Mucosa of descending colon (tissue), 3 donors: ENCODE data around the gene NTNG1. TPM values are rescaled to one million over a fixed set of nuclear protein-coding genes. Genes with fewer than 3 reads are reported as not detected.

Experiments
- ATAC-seq: fragments of 200-7000 bp; cut with Tn5 transposase; one replicate; pipeline ENCODE4 v1.9.1; 2020; ENCODE audit warnings: mild to moderate bottlenecking, moderate library complexity
- DNase-seq, 3 donors: peaks; one replicate each; pipeline ENCODE4 v3.0.0-alpha.2; 2020
- H3K36me3 ChIP-seq: fragments of 200-600 bp; one replicate; pipeline ENCODE4 v1.8.0; 2021; ENCODE audit warnings: low read depth, mild to moderate bottlenecking
- H3K4me1 ChIP-seq: fragments of 200-600 bp; one replicate; pipeline ENCODE4 v1.8.0; 2021; ENCODE audit warnings: low read depth, mild to moderate bottlenecking
- H3K4me3 ChIP-seq: fragments of 200-600 bp; one replicate; pipeline ENCODE4 v1.8.0; 2021; ENCODE audit warnings: mild to moderate bottlenecking
- H3K9me3 ChIP-seq: fragments of 200-600 bp; one replicate; pipeline ENCODE4 v1.8.0; 2021; ENCODE audit warnings: mild to moderate bottlenecking
- CTCF ChIP-seq: fragments of 200-600 bp; IDR thresholded peaks from one replicate; pipeline ENCODE4 v1.8.0; 2022; ENCODE audit warnings: antibody characterized with exemption, mild to moderate bottlenecking
- intact Hi-C, 2 donors: fragments of 100-400 bp; cut with DNase I in 1 of 2; cut with micrococcal nuclease in 1 of 2; formaldehyde crosslinking; loops; one replicate each; pipeline versions ENCODE4 v1.11.0 to v1.11.1; 2022; cut with DNase I, micrococcal nuclease
- total RNA-seq, 3 donors: library from RNA; stranded (reverse); fragmentation: NEBNext Ultra II Directional in 2 of 3; extraction: Animal tissue kit (Norgen Biotek cat#: 25700) in 2 of 3; gene quantifications; one replicate each; pipeline versions ENCODE4 v1.2.1 to v1.2.4, GENCODE V29; 2021 to 2023
- donor health status: DM: no; HTN: no; CAD: no; lungs with moderate emphysema.
- donor health status: DM: no; HTN: no; CAD: no.
- donor health status: DM: no; HTN: yes; CAD: no.

NTNG1 gene
- total RNA-seq, 3 donors from 2014 or later = 0.23 to 2.5 (median 1.3) TPM

GRCh38 chr1:107443027-107443426 is 302.2 kb downstream of the NTNG1 start:
- ATAC-seq = no peak
- DNase-seq = no peak
- H3K9me3 ChIP-seq = no peaks in the 10 kb centered on the region
- TF ChIP-seq CTCF = no peak
- H3K4me3 ChIP-seq = no peak overlapping the region
- H3K36me3 ChIP-seq = no peaks in the 10 kb centered on the region
- H3K4me1 ChIP-seq = no peaks in the 10 kb centered on the region
- intact Hi-C loops = no loop called here

GRCh38 chr1:107443860-107444259 is 303.0 kb downstream of the NTNG1 start:
- intact Hi-C loops = no loop called here

GRCh38 chr1:107444302-107444701 is 303.5 kb downstream of the NTNG1 start:
- H3K4me3 ChIP-seq = no peak overlapping the region
- no peaks in the 10 kb centered on the region for H3K36me3 ChIP-seq
- ATAC-seq = no peak
- DNase-seq = no peak
- TF ChIP-seq CTCF = no peak
- no peaks in the 10 kb centered on the region for H3K4me1 ChIP-seq
- intact Hi-C loops = no loop called here
- H3K9me3 ChIP-seq = no peaks in the 10 kb centered on the region

More at GRCh38 chr1:107443860-107444259, 303.0 kb downstream of the NTNG1 start:
- no peak for DNase-seq
- no peak for TF ChIP-seq CTCF
- Histone ChIP-seq H3K4me3 (no peak overlapping the region), H3K4me1 (no peaks in the 10 kb centered on the region), H3K36me3 (no peaks in the 10 kb centered on the region), H3K9me3 (no peaks in the 10 kb centered on the region)
- no peak for ATAC-seq

GRCh38 chr1:107449326-107449725 is 308.5 kb downstream of the NTNG1 start:
- TF ChIP-seq CTCF = no peak
- no peaks in the 10 kb centered on the region for H3K9me3 ChIP-seq
- no peak for ATAC-seq
- no peaks in the 10 kb centered on the region for H3K36me3 ChIP-seq
- intact Hi-C loops = no loop called here
- no peak for DNase-seq
- H3K4me1 ChIP-seq = no peaks in the 10 kb centered on the region
- H3K4me3 ChIP-seq = no peak overlapping the region

GRCh38 chr1:107450899-107451664 is 310.2 kb downstream of the NTNG1 start:
- TF ChIP-seq CTCF = no peak

More at GRCh38 chr1:107450899-107451664, 310.2 kb downstream of the NTNG1 start:
- intact Hi-C loops = no loop called here
- Histone ChIP-seq H3K4me3 (no peak overlapping the region), H3K36me3 (no peaks in the 10 kb centered on the region), H3K4me1 (no peaks in the 10 kb centered on the region), H3K9me3 (no peaks in the 10 kb centered on the region)
- ATAC-seq (peak; percentile 34), DNase-seq (no peak)
